Ovary (tissue), 3 donors: ENCODE data around the gene RSPH9.

Source experiments
- POLR2A ChIP-seq: fragments of 450-650 bp; IDR thresholded peaks from one replicate; pipeline ENCODE4 v1.6.1; 2017; ENCODE audit warnings: antibody characterized with exemption, mild to moderate bottlenecking, moderate library complexity
- TF ChIP-seq, protein P1 (sequence below), 3 donors: fragments of 450-650 bp in 2 of 3; fragments of 200-600 bp in 1 of 3; IDR thresholded peaks; one replicate each; pipeline versions ENCODE4 v1.5.1 to v1.8.0; 2016 to 2022; ENCODE audit warnings: antibody characterized with exemption in 3 of 3, mild to moderate bottlenecking in 1 of 3
- donor health status: DM: no; HTN: no; CAD: no.

DNA sequence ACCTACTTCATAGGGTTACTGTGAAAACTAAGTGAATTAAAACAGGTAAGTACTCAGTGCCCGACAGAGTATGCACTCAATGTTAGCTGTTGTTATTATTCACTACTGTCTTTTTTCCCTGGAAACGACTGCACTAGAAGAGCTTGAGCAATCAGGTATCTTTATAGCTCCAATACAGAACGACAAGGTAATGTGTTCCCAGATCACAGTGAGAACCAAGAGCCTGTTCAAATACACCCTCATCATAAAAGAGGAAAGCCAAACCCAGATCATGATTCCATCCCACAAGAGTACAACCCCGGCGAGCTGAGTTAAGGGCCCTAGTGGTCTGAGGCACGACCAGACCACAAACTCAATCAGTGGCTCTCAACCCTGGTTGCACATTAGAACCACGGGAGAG, 32.9 kb downstream of the RSPH9 start:
- TF ChIP-seq, protein P1, sequence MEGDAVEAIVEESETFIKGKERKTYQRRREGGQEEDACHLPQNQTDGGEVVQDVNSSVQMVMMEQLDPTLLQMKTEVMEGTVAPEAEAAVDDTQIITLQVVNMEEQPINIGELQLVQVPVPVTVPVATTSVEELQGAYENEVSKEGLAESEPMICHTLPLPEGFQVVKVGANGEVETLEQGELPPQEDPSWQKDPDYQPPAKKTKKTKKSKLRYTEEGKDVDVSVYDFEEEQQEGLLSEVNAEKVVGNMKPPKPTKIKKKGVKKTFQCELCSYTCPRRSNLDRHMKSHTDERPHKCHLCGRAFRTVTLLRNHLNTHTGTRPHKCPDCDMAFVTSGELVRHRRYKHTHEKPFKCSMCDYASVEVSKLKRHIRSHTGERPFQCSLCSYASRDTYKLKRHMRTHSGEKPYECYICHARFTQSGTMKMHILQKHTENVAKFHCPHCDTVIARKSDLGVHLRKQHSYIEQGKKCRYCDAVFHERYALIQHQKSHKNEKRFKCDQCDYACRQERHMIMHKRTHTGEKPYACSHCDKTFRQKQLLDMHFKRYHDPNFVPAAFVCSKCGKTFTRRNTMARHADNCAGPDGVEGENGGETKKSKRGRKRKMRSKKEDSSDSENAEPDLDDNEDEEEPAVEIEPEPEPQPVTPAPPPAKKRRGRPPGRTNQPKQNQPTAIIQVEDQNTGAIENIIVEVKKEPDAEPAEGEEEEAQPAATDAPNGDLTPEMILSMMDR (IDR thresholded peaks at IDR 0.05), result no peak
- TF ChIP-seq POLR2A, result no peak
